ACC112 (cell line): Measurements from ENCODE around the gene ALDH1L1.
"Not testable (repeated sequence)": the region's sequence is repeated elsewhere in the genome, so short reads cannot be mapped to it uniquely, and the experiment has no call there.

Source experiments
- H2AFZ ChIP-seq: fragments of 200-600 bp; sonication (generic); one replicate; pipeline ENCODE4 v1.6.0; 2017; ENCODE audit warnings: antibody characterized with exemption, low read length; ENCODE audit not compliant: unreplicated experiment
- H3K27ac ChIP-seq: fragments of 200-600 bp; sonication (generic); 2 replicates; pipeline ENCODE4 v1.5.1; 2014; ENCODE audit warnings: low read depth, mild to moderate bottlenecking, antibody characterized with exemption, low read length, moderate library complexity
- H3K27me3 ChIP-seq: fragments of 200-600 bp; sonication (generic); 2 replicates; pipeline ENCODE4 v1.6.1; 2014; ENCODE audit warnings: mild to moderate bottlenecking, antibody characterized with exemption, low read length, moderate library complexity, mixed read lengths; ENCODE audit not compliant: insufficient read depth
- H3K36me3 ChIP-seq: fragments of 200-600 bp; sonication (generic); 2 replicates; pipeline ENCODE4 v1.6.1; 2016; ENCODE audit warnings: mild to moderate bottlenecking, antibody characterized with exemption, low read length, moderate library complexity, mixed read lengths; ENCODE audit not compliant: insufficient read depth
- H3K4me1 ChIP-seq: fragments of 200-600 bp; sonication (generic); one replicate; pipeline ENCODE4 v1.6.1; 2016; ENCODE audit warnings: low read length, mixed read lengths; ENCODE audit not compliant: insufficient read depth, unreplicated experiment, control insufficient read depth
- H3K4me3 ChIP-seq: fragments of 200-600 bp; sonication (generic); 2 replicates; pipeline ENCODE4 v1.5.1; 2014; ENCODE audit warnings: mild to moderate bottlenecking, low read depth, low read length
- H3K79me2 ChIP-seq: fragments of 200-600 bp; sonication (generic); one replicate; pipeline ENCODE4 v1.6.0; 2016; ENCODE audit warnings: low read length; ENCODE audit not compliant: control insufficient read depth, unreplicated experiment, insufficient read depth

Gene ALDH1L1

DNA sequence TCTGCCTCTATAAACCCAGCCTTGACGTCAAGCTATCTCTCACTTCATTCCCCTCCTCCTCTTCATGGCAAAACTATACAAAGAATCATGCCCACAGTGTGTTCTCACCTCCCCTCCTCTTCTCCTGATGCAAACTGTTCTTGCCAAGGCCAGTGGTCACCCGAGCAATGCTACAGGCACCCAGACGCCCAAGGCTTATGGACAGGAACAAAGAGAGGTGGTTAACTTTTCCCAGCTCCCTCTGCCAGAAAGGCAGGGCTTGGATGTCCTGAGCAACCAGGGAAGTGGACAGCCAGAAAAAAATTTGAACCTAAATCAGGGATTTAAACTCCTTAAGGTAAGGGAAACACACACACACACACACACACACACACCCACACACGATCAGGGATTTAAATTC lies 101.5 kb downstream of the ALDH1L1 start:
- H2AFZ ChIP-seq, result no peak overlapping the region
- H3K4me1 ChIP-seq, result peaks cover 4% of the 10 kb centered on the region
- no peaks in the 10 kb centered on the region for H3K27me3 ChIP-seq
- H3K36me3 ChIP-seq, result no peaks in the 10 kb centered on the region
- no peak overlapping the region for H3K4me3 ChIP-seq
- no peak overlapping the region for H3K27ac ChIP-seq
- no peaks in the 10 kb centered on the region for H3K79me2 ChIP-seq

GRCh38 chr3:126077754-126078153 lies 102.6 kb downstream of the ALDH1L1 start:
- Histone ChIP-seq H3K4me3 (no peak overlapping the region), H3K79me2 (no peaks in the 10 kb centered on the region), H3K4me1 (peaks cover 4% of the 10 kb centered on the region), H3K27me3 (no peaks in the 10 kb centered on the region), H3K27ac (no peak overlapping the region), H2AFZ (no peak overlapping the region), H3K36me3 (no peaks in the 10 kb centered on the region)

DNA sequence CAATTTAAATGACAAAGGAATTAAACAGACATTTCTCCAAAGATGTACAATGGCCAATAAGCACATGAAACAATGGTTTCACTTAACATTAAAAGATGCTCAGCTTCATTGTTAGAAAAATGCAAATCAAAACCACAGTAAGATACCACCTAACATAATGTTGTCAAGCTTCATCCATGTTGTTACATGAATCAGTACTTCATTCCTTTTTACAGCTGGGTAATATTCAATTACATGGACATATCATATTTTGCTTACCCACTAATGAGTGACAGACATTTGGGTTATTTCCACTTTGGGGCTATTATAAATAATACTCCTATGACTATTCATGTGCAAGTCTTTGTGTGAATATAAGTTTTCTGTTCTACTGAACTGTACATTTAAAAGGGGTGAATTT lies 104.2 kb downstream of the ALDH1L1 start:
- Histone ChIP-seq H3K4me1 (no peaks in the 10 kb centered on the region), H3K36me3 (no peaks in the 10 kb centered on the region), H3K4me3 (no peak overlapping the region), H2AFZ (no peak overlapping the region), H3K27ac (no peak overlapping the region), H3K79me2 (no peaks in the 10 kb centered on the region), H3K27me3 (no peaks in the 10 kb centered on the region)

DNA sequence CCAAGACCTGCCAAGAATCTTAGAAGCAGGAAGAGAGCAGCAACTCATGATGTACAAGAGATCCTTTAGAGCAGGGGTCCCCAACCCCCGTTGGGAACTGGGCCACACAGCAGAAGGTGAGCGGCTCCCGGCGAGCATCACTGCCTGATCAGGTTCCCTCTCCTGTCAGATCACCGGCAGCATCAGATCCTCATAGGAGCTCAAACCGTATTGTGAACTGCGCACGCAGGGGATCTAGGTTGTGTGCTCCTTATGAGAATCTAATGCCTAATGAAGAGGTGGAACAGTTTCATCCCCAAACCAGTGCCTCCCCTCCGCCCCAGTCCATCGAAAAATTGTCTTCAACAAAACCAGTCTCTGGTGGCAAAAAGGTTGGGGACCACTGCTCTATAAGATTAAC lies 110.2 kb downstream of the ALDH1L1 start:
- no peak overlapping the region for H3K4me3 ChIP-seq
- peaks cover 5% of the 10 kb centered on the region for H3K79me2 ChIP-seq
- H3K27me3 ChIP-seq, result no peaks in the 10 kb centered on the region
- H3K36me3 ChIP-seq, result no peaks in the 10 kb centered on the region
- no peak overlapping the region for H2AFZ ChIP-seq
- no peak overlapping the region for H3K27ac ChIP-seq
- no peaks in the 10 kb centered on the region for H3K4me1 ChIP-seq

- peaks cover 5% of the 10 kb centered on the region for H3K79me2 ChIP-seq
- no peaks in the 10 kb centered on the region for H3K36me3 ChIP-seq
- H3K4me1 ChIP-seq, result no peaks in the 10 kb centered on the region
- no peak overlapping the region for H3K4me3 ChIP-seq
- no peak overlapping the region for H3K27ac ChIP-seq
- no peak overlapping the region for H2AFZ ChIP-seq
- no peaks in the 10 kb centered on the region for H3K27me3 ChIP-seq
Observed at GRCh38 chr3:126067959-126068358, 112.4 kb downstream of the ALDH1L1 start.

GRCh38 chr3:126066676-126067075 lies 113.7 kb downstream of the ALDH1L1 start:
- not testable (repeated sequence) for H3K27me3 ChIP-seq, H3K27ac ChIP-seq, H2AFZ ChIP-seq, H3K4me3 ChIP-seq, H3K36me3 ChIP-seq, H3K79me2 ChIP-seq, H3K4me1 ChIP-seq

GRCh38 chr3:126065876-126066275 lies 114.5 kb downstream of the ALDH1L1 start:
- Histone ChIP-seq H3K27me3 (no peaks in the 10 kb centered on the region), H3K36me3 (no peaks in the 10 kb centered on the region), H3K79me2 (peaks cover 5% of the 10 kb centered on the region), H3K27ac (no peak overlapping the region), H3K4me1 (no peaks in the 10 kb centered on the region), H3K4me3 (no peak overlapping the region), H2AFZ (no peak overlapping the region)

DNA sequence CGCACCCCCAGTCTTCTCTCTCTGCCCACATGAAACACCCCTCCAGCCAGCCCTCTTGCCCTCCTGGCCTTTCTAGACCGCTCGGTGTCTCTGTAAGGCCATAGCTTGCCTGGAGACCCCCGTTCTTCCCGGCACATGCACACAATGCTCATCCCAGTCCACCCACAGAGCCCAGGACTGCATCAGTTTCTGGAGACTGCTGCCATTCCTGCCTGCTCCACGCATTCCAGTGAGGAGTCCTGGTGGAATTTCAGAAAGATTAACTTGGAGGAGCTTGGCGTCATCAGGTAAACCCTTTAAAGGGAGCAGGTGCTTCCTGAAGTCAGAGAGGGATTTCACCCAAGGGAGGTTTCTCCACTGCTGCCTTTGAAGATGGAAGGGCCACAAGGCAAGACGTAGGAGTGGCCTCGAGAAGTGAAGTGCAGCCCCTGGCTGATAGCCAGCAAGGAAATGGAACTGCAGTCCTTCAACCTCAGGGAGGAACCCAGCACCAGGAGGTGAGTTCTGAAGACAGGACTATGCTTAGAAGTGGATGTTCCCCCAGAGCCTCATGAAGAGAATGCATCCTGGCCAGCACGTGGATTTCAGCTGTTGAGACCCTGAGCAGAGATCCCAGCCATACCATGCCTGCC lies 115.6 kb downstream of the ALDH1L1 start:
- Histone ChIP-seq H3K4me3 (no peak overlapping the region), H2AFZ (no peak overlapping the region)

GRCh38 chr3:126063358-126063965 lies 116.9 kb downstream of the ALDH1L1 start:
- H3K27me3 ChIP-seq, result no peaks in the 10 kb centered on the region
- H3K79me2 ChIP-seq, result peaks cover under 1% of the 10 kb centered on the region
- no peaks in the 10 kb centered on the region for H3K4me1 ChIP-seq
- H3K36me3 ChIP-seq, result no peaks in the 10 kb centered on the region
- no peak overlapping the region for H3K27ac ChIP-seq
- H3K4me3 ChIP-seq, result no peak overlapping the region
- H2AFZ ChIP-seq, result no peak overlapping the region

More for the DNA sequence above, 115.6 kb downstream of the ALDH1L1 start:
- Histone ChIP-seq H3K27me3 (no peaks in the 10 kb centered on the region), H3K36me3 (no peaks in the 10 kb centered on the region), H3K4me1 (no peaks in the 10 kb centered on the region), H3K79me2 (peaks cover 5% of the 10 kb centered on the region), H3K27ac (no peak overlapping the region)

DNA sequence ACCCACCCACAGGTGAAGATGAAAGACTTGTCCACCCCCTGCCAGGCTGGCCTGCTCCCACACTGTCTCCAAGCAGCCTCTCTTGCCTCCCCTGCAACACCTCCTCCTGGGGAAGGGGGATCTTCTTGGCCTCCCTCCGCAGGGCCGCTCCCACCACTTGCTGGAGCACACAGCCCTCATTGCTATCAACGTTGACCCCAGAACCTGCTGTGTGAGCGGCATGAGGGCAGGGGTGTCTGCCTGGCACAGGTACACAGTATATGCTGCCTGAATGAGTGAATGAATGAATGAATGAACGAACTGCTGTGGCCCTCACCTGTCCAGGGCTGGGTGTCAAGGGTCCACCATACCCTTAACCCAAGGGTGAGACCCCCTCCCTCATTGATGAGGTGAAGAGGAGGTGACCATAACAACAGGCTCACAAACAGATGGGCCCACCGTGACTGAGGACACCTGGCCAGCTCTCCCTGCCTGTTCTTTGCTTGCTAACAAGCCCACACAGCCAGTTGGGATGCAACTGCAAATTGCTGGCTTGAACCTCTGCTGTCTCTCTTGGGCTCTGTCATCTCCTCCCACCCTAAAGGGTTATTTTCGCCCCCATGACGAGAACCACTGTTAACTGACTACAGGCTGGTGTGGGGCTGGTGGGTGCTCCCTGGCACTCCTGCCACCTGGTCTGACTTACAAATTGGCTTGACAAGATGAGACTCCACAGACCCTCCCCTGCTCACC lies 118.9 kb downstream of the ALDH1L1 start:
- Histone ChIP-seq H3K27me3 (no peaks in the 10 kb centered on the region), H3K27ac (no peak overlapping the region), H3K4me3 (no peak overlapping the region), H3K4me1 (peaks cover 11% of the 10 kb centered on the region), H2AFZ (no peak overlapping the region), H3K36me3 (no peaks in the 10 kb centered on the region), H3K79me2 (no peaks in the 10 kb centered on the region)
